ENCODE data around the gene COLGALT1. TPM values are rescaled to one million over a fixed set of nuclear protein-coding genes. Genes with fewer than 3 reads are reported as not detected.

COLGALT1 gene
- total and polyA plus RNA-seq, 10 of the 15 experiments (the other 5 are each of a cell fraction or from before 2014, with no cell fraction given): 1.2 to 78.8 (median 29.8) TPM

DNA sequence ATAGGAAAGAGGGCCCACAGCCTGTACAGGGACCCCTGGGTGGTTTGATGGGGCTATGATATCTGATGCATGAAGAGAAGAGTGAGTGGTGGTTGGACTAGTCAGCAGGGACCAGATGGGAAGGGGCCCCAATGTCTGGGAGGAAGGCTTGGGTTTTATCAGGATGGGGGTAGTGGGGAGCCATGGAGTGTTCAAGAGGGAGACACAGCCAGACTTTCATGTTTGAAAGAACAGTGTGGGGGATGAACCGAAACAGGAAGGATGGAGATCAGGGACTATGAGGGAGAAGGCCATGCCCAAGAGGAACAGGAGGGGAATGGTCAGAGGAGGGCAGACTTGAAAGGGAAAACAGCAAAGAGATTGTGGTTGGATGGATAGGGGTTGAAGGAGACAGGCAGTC lies 69.6 kb downstream of the COLGALT1 start:
- no peaks in the 10 kb centered on the region for H3K27me3 ChIP-seq (replicated peaks in 1 of 2; ENCODE audit: control insufficient read depth in 2 of 2, insufficient read depth in 2 of 2, low read length in 1 of 2)
- H3K4me1 ChIP-seq (ENCODE audit: control insufficient read depth, insufficient read depth, low read length): no peaks in the 10 kb centered on the region
- TF ChIP-seq ZBTB11 (CRISPR knock-in tag; IDR thresholded peaks at IDR 0.05) (no peak), RELA (IDR thresholded peaks at IDR 0.05; ENCODE audit: borderline replicate concordance, partially characterized antibody) (no peak), SMARCA5 (IDR thresholded peaks at IDR 0.05) (no peak)
- TF ChIP-seq, protein P1, sequence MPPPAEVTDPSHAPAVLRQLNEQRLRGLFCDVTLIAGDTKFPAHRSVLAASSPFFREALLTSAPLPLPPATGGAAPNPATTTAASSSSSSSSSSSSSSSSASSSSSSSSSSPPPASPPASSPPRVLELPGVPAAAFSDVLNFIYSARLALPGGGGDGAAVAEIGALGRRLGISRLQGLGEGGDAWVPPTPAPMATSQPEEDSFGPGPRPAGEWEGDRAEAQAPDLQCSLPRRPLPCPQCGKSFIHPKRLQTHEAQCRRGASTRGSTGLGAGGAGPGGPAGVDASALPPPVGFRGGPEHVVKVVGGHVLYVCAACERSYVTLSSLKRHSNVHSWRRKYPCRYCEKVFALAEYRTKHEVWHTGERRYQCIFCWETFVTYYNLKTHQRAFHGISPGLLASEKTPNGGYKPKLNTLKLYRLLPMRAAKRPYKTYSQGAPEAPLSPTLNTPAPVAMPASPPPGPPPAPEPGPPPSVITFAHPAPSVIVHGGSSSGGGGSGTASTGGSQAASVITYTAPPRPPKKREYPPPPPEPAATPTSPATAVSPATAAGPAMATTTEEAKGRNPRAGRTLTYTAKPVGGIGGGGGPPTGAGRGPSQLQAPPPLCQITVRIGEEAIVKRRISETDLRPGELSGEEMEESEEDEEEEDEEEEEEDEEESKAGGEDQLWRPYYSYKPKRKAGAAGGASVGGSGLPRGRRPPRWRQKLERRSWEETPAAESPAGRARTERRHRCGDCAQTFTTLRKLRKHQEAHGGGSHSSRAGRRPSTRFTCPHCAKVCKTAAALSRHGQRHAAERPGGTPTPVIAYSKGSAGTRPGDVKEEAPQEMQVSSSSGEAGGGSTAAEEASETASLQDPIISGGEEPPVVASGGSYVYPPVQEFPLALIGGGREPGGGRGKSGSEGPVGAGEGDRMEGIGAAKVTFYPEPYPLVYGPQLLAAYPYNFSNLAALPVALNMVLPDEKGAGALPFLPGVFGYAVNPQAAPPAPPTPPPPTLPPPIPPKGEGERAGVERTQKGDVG (CRISPR knock-in tag; IDR thresholded peaks at IDR 0.05): no peak
- H3K4me2 ChIP-seq (ENCODE audit: control insufficient read depth, insufficient read depth): no peak overlapping the region
- DNase-seq (ENCODE audit: low read depth, low spot score) (no peak), FAIRE-seq (no peak), ATAC-seq (no peak)
- no peak overlapping the region for H2AFZ ChIP-seq (ENCODE audit: control insufficient read depth, low read depth, low read length)
- H3K9ac ChIP-seq (ENCODE audit: control insufficient read depth, insufficient read depth, low read length): no peak overlapping the region
- in situ Hi-C loops (cut with MboI): no loop called here
- no peaks in the 10 kb centered on the region for H4K20me1 ChIP-seq (ENCODE audit: control insufficient read depth, insufficient read depth)
- no peaks in the 10 kb centered on the region; the same call in 2 of the 3 replicates for H3K9me3 ChIP-seq (replicated peaks; ENCODE audit: control insufficient read depth, insufficient read depth, low read length)
- RAD21 ChIA-PET (ENCODE audit: unreplicated experiment): no interaction called here
- intact Hi-C loops (cut with micrococcal nuclease; ENCODE audit: unreplicated experiment): no loop called here
- H3K79me2 ChIP-seq (ENCODE audit: control insufficient read depth, insufficient read depth, low read length): no peaks in the 10 kb centered on the region
- SMC1A ChIA-PET (ENCODE audit: uncharacterized antibody, unreplicated experiment): no interaction called here
- no peak overlapping the region for H3K27ac ChIP-seq (ENCODE audit: control insufficient read depth, insufficient read depth)
- WGBS (ENCODE audit: insufficient coverage, insufficient replicate concordance, low lambda C conversion rate, missing lambda C conversion rate): 30% methylated on average over 1 of the region's 1 CpG
- no TSS peak for BruUV-seq (replicated peaks)
- CTCF ChIA-PET: no interaction called here
- POLR2A ChIA-PET: no interaction called here
- H3K36me3 ChIP-seq (ENCODE audit: control insufficient read depth in 2 of 2, insufficient read depth in 2 of 2, low read length in 1 of 2): no peaks in the 10 kb centered on the region
- H3K4me3 ChIP-seq: no peak overlapping the region

All from GM12878 (cell line).